IPS DF 6.9 (cell line): ENCODE measurements around the gene MAP3K12.

Experiments used
- DNase-seq: peaks from one replicate; pipeline ENCODE4 v3.0.0-alpha.2; 2013; ENCODE audit warnings: low read depth, low spot score
- H3K27ac ChIP-seq: one replicate; pipeline ENCODE4 v1.5.1; 2013; ENCODE audit warnings: low read length, control low read depth
- H3K27me3 ChIP-seq: 2 replicates; pipeline ENCODE4 v1.6.1; 2013; ENCODE audit warnings: mild to moderate bottlenecking, low read length; ENCODE audit not compliant: control insufficient read depth, insufficient read depth
- H3K36me3 ChIP-seq: 2 replicates; pipeline ENCODE4 v1.6.1; 2013; ENCODE audit warnings: low read length; ENCODE audit not compliant: control insufficient read depth, insufficient read depth
- H3K4me1 ChIP-seq: 2 replicates; pipeline ENCODE4 v1.6.1; 2013; ENCODE audit warnings: low read length; ENCODE audit not compliant: control insufficient read depth, insufficient read depth
- H3K4me3 ChIP-seq: 2 replicates; pipeline ENCODE4 v1.5.1; 2013; ENCODE audit warnings: mild to moderate bottlenecking, low read length
- H3K9me3 ChIP-seq: 2 replicates; pipeline ENCODE4 v1.6.1; 2013; ENCODE audit warnings: low read length, inconsistent platforms; ENCODE audit not compliant: control insufficient read depth, insufficient read depth
- WGBS: extraction: QIAGEN DNeasy Blood & Tissue Kit; methylation state at CpG from one replicate; pipeline ENCODE4 v1.1.7; 2013; ENCODE audit warnings: mixed read lengths, missing lambda C conversion rate; ENCODE audit not compliant: insufficient read length, insufficient coverage; 5-methylcytosine and 5-hydroxymethylcytosine counted together

The MAP3K12 gene

DNA sequence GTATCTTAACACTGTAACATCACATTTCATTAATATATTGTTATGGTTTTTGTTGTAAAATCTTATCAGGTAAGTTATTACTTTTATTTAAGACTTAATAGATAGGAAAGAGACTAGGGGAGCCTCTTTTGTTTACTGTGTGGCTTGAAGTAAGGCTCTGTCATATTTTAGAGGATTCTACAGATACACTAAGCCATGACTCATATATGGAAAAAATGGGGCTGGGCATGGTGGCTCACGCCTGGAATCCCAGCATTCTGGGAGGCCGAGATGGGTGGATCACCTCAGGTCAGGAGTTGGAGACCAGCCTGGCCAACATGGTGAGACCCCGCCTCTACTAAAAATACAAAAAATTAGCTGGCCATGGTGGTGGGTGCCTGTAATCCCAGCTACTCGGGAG lies 31.7 kb upstream of the MAP3K12 start:
- WGBS, result no CpG with 5 or more reads among the region's 4 CpGs
- Histone ChIP-seq H3K36me3 (peaks cover 5% of the 10 kb centered on the region; the same call in 1 of the 2 replicates), H3K4me3 (no peak overlapping the region), H3K9me3 (no peaks in the 10 kb centered on the region), H3K27me3 (no peaks in the 10 kb centered on the region), H3K4me1 (no peaks in the 10 kb centered on the region), H3K27ac (no peak overlapping the region)
- DNase-seq, result no peak

- WGBS, result no CpG with 5 or more reads among the region's 2 CpGs
- DNase-seq, result no peak
- peaks cover 5% of the 10 kb centered on the region; the same call in 1 of the 2 replicates for H3K36me3 ChIP-seq
- no peaks in the 10 kb centered on the region for H3K27me3 ChIP-seq
- no peaks in the 10 kb centered on the region for H3K4me1 ChIP-seq
- no peak overlapping the region for H3K27ac ChIP-seq
- no peak overlapping the region for H3K4me3 ChIP-seq
- no peaks in the 10 kb centered on the region for H3K9me3 ChIP-seq
Observed at GRCh38 chr12:53530061-53530460, 30.8 kb upstream of the MAP3K12 start.

GRCh38 chr12:53524476-53524875 lies 25.2 kb upstream of the MAP3K12 start:
- no CpG with 5 or more reads among the region's 13 CpGs for WGBS

DNA sequence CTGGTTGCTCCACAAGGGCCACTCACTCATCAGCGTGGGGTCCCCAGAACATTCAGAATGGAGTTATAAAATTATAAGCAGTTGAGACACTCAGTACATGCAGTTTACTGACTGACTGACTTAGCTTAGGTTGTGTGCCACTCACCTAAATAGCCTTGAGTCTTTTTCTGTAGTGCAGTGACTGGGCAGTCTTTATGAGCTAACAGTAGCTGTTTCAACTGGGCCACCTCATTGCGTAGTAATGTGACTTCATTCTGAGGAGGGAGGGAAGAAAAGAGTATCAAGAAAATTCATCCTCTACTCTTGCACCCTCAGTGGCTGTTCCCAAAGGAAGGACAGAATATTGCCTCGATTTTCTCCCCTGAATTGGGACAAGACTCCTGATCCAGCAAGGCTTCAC lies 23.9 kb upstream of the MAP3K12 start:
- H3K36me3 ChIP-seq, result no peaks in the 10 kb centered on the region; the same call in 1 of the 2 replicates
- no peaks in the 10 kb centered on the region for H3K9me3 ChIP-seq
- no CpG with 5 or more reads among the region's 3 CpGs for WGBS
- H3K4me1 ChIP-seq, result no peaks in the 10 kb centered on the region
- H3K27me3 ChIP-seq, result no peaks in the 10 kb centered on the region
- DNase-seq, result no peak
- H3K27ac ChIP-seq, result no peak overlapping the region
- no peak overlapping the region for H3K4me3 ChIP-seq

More at GRCh38 chr12:53524476-53524875, 25.2 kb upstream of the MAP3K12 start:
- no peak for DNase-seq
- H3K9me3 ChIP-seq, result no peaks in the 10 kb centered on the region
- no peaks in the 10 kb centered on the region for H3K4me1 ChIP-seq
- no peaks in the 10 kb centered on the region for H3K27me3 ChIP-seq
- no peak overlapping the region for H3K4me3 ChIP-seq
- H3K36me3 ChIP-seq, result no peaks in the 10 kb centered on the region; the same call in 1 of the 2 replicates
- H3K27ac ChIP-seq, result no peak overlapping the region

DNA sequence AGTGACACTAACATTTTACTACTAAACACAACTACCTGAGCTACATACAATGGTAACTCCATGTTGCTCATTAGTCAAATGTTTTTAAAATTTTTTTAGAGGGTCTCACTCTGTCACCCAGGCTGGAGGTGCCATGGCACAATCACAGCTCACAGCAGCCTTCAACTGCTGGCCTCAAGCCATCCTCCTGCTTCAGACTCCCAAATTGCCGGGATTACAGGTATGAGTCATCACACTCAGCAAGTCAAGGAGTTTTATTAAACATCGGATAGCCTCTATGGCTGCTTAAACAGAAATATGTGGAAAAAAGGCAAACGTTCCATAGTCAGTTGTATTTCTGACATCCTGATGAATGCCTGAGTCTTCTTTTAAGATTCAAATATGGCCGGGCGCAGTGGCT lies 19.1 kb upstream of the MAP3K12 start:
- DNase-seq, result no peak
- Histone ChIP-seq H3K4me1 (no peaks in the 10 kb centered on the region), H3K36me3 (no peaks in the 10 kb centered on the region; the same call in 1 of the 2 replicates), H3K9me3 (no peaks in the 10 kb centered on the region), H3K27me3 (no peaks in the 10 kb centered on the region), H3K27ac (no peak overlapping the region), H3K4me3 (no peak overlapping the region)
- no CpG with 5 or more reads among the region's 5 CpGs for WGBS

GRCh38 chr12:53516758-53517455 lies 17.6 kb upstream of the MAP3K12 start:
- no peaks in the 10 kb centered on the region for H3K9me3 ChIP-seq
- no peak overlapping the region for H3K27ac ChIP-seq
- no CpG with 5 or more reads among the region's 13 CpGs for WGBS
- no peak for DNase-seq
- no peaks in the 10 kb centered on the region for H3K27me3 ChIP-seq
- no peak overlapping the region for H3K4me3 ChIP-seq
- H3K36me3 ChIP-seq, result no peaks in the 10 kb centered on the region; the same call in 1 of the 2 replicates
- H3K4me1 ChIP-seq, result no peaks in the 10 kb centered on the region

DNA sequence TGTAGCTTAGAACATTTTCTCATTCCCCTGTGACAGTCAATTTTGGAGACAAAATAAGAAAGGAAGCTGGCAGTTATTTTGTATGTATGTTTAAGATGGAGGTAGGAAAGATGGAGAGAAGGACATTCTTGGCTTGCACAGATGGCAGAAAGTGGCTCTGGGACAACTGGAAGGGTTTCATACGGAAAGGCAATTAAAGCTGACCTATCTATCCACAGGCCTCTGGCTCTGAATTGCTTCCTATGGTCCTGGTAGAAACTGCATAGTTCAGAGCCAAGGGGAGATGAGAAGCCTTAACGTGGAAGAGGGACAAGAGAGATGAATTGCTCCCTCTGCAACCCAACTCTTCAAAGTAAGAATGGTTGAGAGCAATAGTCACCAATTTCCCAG lies 16.0 kb upstream of the MAP3K12 start:
- Histone ChIP-seq H3K4me1 (no peaks in the 10 kb centered on the region), H3K9me3 (no peaks in the 10 kb centered on the region), H3K27ac (no peak overlapping the region), H3K4me3 (no peak overlapping the region), H3K36me3 (no peaks in the 10 kb centered on the region), H3K27me3 (no peaks in the 10 kb centered on the region)
- no CpG with 5 or more reads among the region's 2 CpGs for WGBS
- no peak for DNase-seq

GRCh38 chr12:53514628-53515290 lies 15.5 kb upstream of the MAP3K12 start:
- Histone ChIP-seq H3K27ac (no peak overlapping the region), H3K36me3 (no peaks in the 10 kb centered on the region), H3K9me3 (no peaks in the 10 kb centered on the region), H3K4me1 (no peaks in the 10 kb centered on the region), H3K4me3 (no peak overlapping the region), H3K27me3 (no peaks in the 10 kb centered on the region)
- DNase-seq, result no peak
- no CpG with 5 or more reads among the region's 6 CpGs for WGBS

DNA sequence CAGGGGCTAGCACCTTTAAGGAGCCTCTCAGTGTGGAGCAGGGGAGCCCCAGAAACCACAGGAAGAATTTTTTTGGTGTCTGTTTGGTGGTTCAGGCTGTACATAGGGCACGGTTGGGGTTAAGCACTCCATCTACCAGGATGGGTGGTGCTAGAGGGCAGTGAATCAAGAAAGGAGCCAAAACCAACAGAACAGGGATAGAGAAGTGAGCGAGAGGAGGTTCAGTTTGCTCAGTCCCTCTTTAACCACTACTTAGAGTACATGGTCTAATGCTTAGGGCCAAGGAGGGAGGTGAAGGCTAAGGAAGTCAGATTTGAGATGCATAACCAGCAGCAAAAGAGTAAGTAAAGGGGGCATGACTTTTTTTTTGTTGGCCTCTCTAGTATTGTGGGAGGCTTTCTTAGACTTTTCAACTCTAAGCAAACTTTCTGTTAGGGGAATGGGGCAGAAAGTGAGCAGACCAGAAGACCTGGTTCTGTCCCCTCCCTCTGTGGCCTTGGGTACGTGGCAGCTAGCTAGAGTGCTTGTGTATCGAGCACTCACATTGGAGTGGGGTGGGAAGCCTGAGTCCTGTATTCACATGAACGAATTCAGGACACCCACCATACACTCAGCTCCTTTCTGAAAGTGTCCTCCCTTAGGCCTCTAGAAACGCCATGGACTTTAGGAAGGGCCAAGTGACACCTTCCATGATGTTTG lies 14.6 kb upstream of the MAP3K12 start:
- Histone ChIP-seq H3K4me3 (no peak overlapping the region), H3K4me1 (no peaks in the 10 kb centered on the region), H3K27me3 (no peaks in the 10 kb centered on the region), H3K9me3 (no peaks in the 10 kb centered on the region), H3K36me3 (no peaks in the 10 kb centered on the region), H3K27ac (no peak overlapping the region)
- no CpG with 5 or more reads among the region's 6 CpGs for WGBS
- no peak for DNase-seq

DNA sequence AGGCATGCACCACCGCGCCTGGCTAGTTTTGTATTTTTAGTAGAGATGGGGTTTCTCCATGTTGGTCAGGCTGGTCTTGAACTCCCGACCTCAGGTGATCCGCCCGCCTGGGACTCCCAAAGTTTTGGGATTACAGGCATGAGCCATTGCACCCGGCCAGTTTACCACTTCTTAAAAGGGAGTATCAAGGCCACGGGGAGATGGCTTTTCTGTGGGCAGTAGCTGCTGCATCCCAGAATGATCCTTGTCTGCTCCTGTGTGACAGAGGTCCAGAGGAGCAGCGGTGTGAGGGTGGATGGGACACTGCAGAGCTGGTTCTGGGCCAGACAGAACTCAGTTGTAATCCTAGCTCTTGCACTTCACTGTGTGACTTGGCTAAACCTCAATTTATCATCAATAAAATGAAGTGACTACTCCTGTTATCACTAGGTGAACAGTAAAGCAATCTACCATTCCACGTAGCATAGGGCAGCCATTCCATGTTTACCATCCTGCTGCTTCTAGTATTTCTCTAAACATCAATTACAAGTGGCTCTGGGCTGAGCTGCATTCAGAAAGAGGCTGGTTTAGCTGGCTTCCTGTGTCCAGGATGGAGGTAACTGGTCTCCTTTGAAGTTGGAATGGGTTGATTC lies 11.0 kb upstream of the MAP3K12 start:
- no peak for DNase-seq
- H3K9me3 ChIP-seq, result no peaks in the 10 kb centered on the region
- WGBS, result no CpG with 5 or more reads among the region's 9 CpGs
- no peak overlapping the region for H3K27ac ChIP-seq
- no peaks in the 10 kb centered on the region for H3K27me3 ChIP-seq
- H3K4me3 ChIP-seq, result no peak overlapping the region
- no peaks in the 10 kb centered on the region for H3K4me1 ChIP-seq
- H3K36me3 ChIP-seq, result peaks cover 13% of the 10 kb centered on the region; the same call in 1 of the 2 replicates
